Activated T-helper 1 cell treated with anti-CD3 and anti-CD28 coated beads, Interleukin-12 subunit alpha, Interleukin-12 subunit beta, Interleukin-2, Interleukin-4 antibody, amounts not matched to agents 30 ng/mL and 10 ng/mL and 1 ng/mL, durations not matched to agents 14 hours and 24 hours and 36 hours (primary cell): ENCODE results near the gene LRRN1. TPM values are rescaled to one million over a fixed set of nuclear protein-coding genes. Genes with fewer than 3 reads are reported as not detected.
"Not testable (repeated sequence)": the region's sequence is repeated elsewhere in the genome, so short reads cannot be mapped to it uniquely, and the experiment has no call there.

Source experiments
- DNase-seq: peaks from one replicate; pipeline ENCODE4 v3.0.0; 2021; ENCODE audit warnings: low spot score
- H3K27ac Mint-ChIP-seq: one replicate; pipeline ENCODE4 v1.8.0; 2021; ENCODE audit warnings: mild to moderate bottlenecking, mixed read lengths
- H3K27me3 Mint-ChIP-seq: one replicate; pipeline ENCODE4 v1.8.0; 2022; ENCODE audit warnings: mild to moderate bottlenecking, moderate library complexity, mixed read lengths; ENCODE audit not compliant: insufficient read depth
- H3K36me3 Mint-ChIP-seq: one replicate; pipeline ENCODE4 v1.8.0; 2021; ENCODE audit warnings: low read depth, mixed read lengths
- H3K4me1 Mint-ChIP-seq: one replicate; pipeline ENCODE4 v1.8.0; 2021; ENCODE audit warnings: low read depth, mixed read lengths
- H3K4me3 Mint-ChIP-seq: one replicate; pipeline ENCODE4 v1.8.0; 2021; ENCODE audit warnings: mild to moderate bottlenecking, moderate library complexity, mixed read lengths
- H3K9me3 Mint-ChIP-seq: one replicate; pipeline ENCODE4 v1.8.0; 2021; ENCODE audit warnings: mixed read lengths
- intact Hi-C: fragments of 100-400 bp; cut with micrococcal nuclease; formaldehyde crosslinking; loops from one replicate; pipeline ENCODE4 v1.15.1; 2024
- total RNA-seq: library from RNA; stranded (reverse); gene quantifications from 2 replicates; pipeline ENCODE4 v1.2.3, GENCODE V29; 2022

The LRRN1 gene
- total RNA-seq, 1 donor from 2014 or later, result not detected

- no peak overlapping the region for H3K4me3 Mint-ChIP-seq
- no peaks in the 10 kb centered on the region for H3K4me1 Mint-ChIP-seq
- peaks cover 5% of the 10 kb centered on the region for H3K9me3 Mint-ChIP-seq
- H3K27me3 Mint-ChIP-seq, result peaks cover under 1% of the 10 kb centered on the region
- no peaks in the 10 kb centered on the region for H3K36me3 Mint-ChIP-seq
- intact Hi-C loops, result no loop called here
- no peak overlapping the region for H3K27ac Mint-ChIP-seq
- DNase-seq, result no peak
Measured at GRCh38 chr3:3862534-3862933, 63.3 kb downstream of the LRRN1 start.

GRCh38 chr3:3875491-3875890, 76.3 kb downstream of the LRRN1 start:
- H3K4me1 Mint-ChIP-seq, result no peaks in the 10 kb centered on the region
- H3K9me3 Mint-ChIP-seq, result no peaks in the 10 kb centered on the region
- H3K36me3 Mint-ChIP-seq, result no peaks in the 10 kb centered on the region
- no peak overlapping the region for H3K27ac Mint-ChIP-seq
- H3K27me3 Mint-ChIP-seq, result no peaks in the 10 kb centered on the region
- intact Hi-C loops, result no loop called here
- no peak for DNase-seq
- no peak overlapping the region for H3K4me3 Mint-ChIP-seq

- Mint-ChIP-seq H3K9me3 (no peaks in the 10 kb centered on the region), H3K4me1 (no peaks in the 10 kb centered on the region), H3K4me3 (no peak overlapping the region), H3K27me3 (no peaks in the 10 kb centered on the region), H3K36me3 (no peaks in the 10 kb centered on the region), H3K27ac (no peak overlapping the region)
- intact Hi-C loops, result no loop called here
- no peak for DNase-seq
Measured at GRCh38 chr3:3881050-3881449, 81.8 kb downstream of the LRRN1 start.

- H3K9me3 Mint-ChIP-seq, H3K27ac Mint-ChIP-seq, intact Hi-C loops, H3K27me3 Mint-ChIP-seq, H3K4me1 Mint-ChIP-seq, H3K4me3 Mint-ChIP-seq, H3K36me3 Mint-ChIP-seq, DNase-seq: not testable (repeated sequence)
Measured at GRCh38 chr3:3887311-3887710, 88.1 kb downstream of the LRRN1 start.

- no peak overlapping the region for H3K4me3 Mint-ChIP-seq
- no peaks in the 10 kb centered on the region for H3K4me1 Mint-ChIP-seq
- H3K9me3 Mint-ChIP-seq, result peaks cover 7% of the 10 kb centered on the region
- no peak overlapping the region for H3K27ac Mint-ChIP-seq
- intact Hi-C loops, result no loop called here
- no peak for DNase-seq
- no peaks in the 10 kb centered on the region for H3K27me3 Mint-ChIP-seq
- no peaks in the 10 kb centered on the region for H3K36me3 Mint-ChIP-seq
Measured at GRCh38 chr3:3893590-3893989, 94.4 kb downstream of the LRRN1 start.
